HEK293T (cell line): ENCODE measurements around the gene USP24.

Experiments used
- CTCF ChIA-PET: fragments of 350-600 bp; formaldehyde crosslinking; extraction: SDS; loops from one replicate; lab custom pipeline; 2021; ENCODE audit warnings: antibody characterized with exemption, inconsistent platforms; lab: Yijun Ruan, JAX
- POLR2A ChIA-PET: fragments of 350-600 bp; formaldehyde crosslinking; extraction: SDS; loops from one replicate; lab custom pipeline; 2020; ENCODE audit warnings: antibody characterized with exemption, inconsistent platforms; lab: Yijun Ruan, JAX
- DNase-seq: peaks from one replicate; pipeline ENCODE4 v3.0.0; 2012; ENCODE audit warnings: mixed read lengths; ENCODE audit errors: extremely low spot score
- ARNT ChIP-seq: fragments of 450-650 bp; IDR thresholded peaks from 2 replicates; pipeline ENCODE4 v1.6.1; 2017; ENCODE audit warnings: mild to moderate bottlenecking
- BHLHE40 ChIP-seq: fragments of 450-650 bp; IDR thresholded peaks from 2 replicates; pipeline ENCODE4 v1.6.1; 2016; ENCODE audit warnings: mild to moderate bottlenecking, moderate library complexity, borderline replicate concordance
- CTBP1 ChIP-seq: fragments of 450-650 bp; IDR thresholded peaks from 2 replicates; pipeline ENCODE4 v1.6.1; 2016; ENCODE audit warnings: borderline replicate concordance
- ELF4 ChIP-seq: fragments of 450-650 bp; IDR thresholded peaks from 2 replicates; pipeline ENCODE4 v1.6.1; 2017; ENCODE audit warnings: antibody characterized with exemption
- FOXA1 ChIP-seq: fragments of 450-650 bp; IDR thresholded peaks from 2 replicates; pipeline ENCODE4 v1.6.1; 2016; ENCODE audit warnings: mild to moderate bottlenecking
- FOXK2 ChIP-seq: fragments of 450-650 bp; IDR thresholded peaks from 2 replicates; pipeline ENCODE4 v1.6.1; 2016; ENCODE audit warnings: mild to moderate bottlenecking
- FOXM1 ChIP-seq: fragments of 450-650 bp; IDR thresholded peaks from 2 replicates; pipeline ENCODE4 v1.6.1; 2017; ENCODE audit warnings: mild to moderate bottlenecking, borderline replicate concordance
- HDGF ChIP-seq: fragments of 450-650 bp; IDR thresholded peaks from 2 replicates; pipeline ENCODE4 v1.6.1; 2017; ENCODE audit warnings: antibody characterized with exemption, borderline replicate concordance
- L3MBTL2 ChIP-seq: fragments of 450-650 bp; conservative IDR thresholded peaks from 2 replicates; pipeline ENCODE4 v1.6.1; 2016; ENCODE audit warnings: mild to moderate bottlenecking
- LEF1 ChIP-seq: fragments of 450-650 bp; IDR thresholded peaks from 2 replicates; pipeline ENCODE4 v1.6.1; 2017; ENCODE audit warnings: mild to moderate bottlenecking, borderline replicate concordance
- NFRKB ChIP-seq: fragments of 450-650 bp; IDR thresholded peaks from 2 replicates; pipeline ENCODE4 v1.6.1; 2016; ENCODE audit warnings: mild to moderate bottlenecking, moderate library complexity
- SP1 ChIP-seq: fragments of 450-650 bp; IDR thresholded peaks from 2 replicates; pipeline ENCODE4 v1.6.1; 2017
- SUZ12 ChIP-seq: fragments of 450-650 bp; IDR thresholded peaks from 2 replicates; pipeline ENCODE4 v1.6.1; 2016; ENCODE audit warnings: mild to moderate bottlenecking
- TARDBP ChIP-seq: fragments of 450-650 bp; IDR thresholded peaks from 2 replicates; pipeline ENCODE4 v1.6.1; 2016
- ZNF384 ChIP-seq: fragments of 450-650 bp; IDR thresholded peaks from 2 replicates; pipeline ENCODE4 v1.6.1; 2016
- TF ChIP-seq, protein P1 (sequence below): fragments of 450-650 bp; IDR thresholded peaks from 2 replicates; pipeline ENCODE4 v1.6.1; 2016

Gene USP24

DNA sequence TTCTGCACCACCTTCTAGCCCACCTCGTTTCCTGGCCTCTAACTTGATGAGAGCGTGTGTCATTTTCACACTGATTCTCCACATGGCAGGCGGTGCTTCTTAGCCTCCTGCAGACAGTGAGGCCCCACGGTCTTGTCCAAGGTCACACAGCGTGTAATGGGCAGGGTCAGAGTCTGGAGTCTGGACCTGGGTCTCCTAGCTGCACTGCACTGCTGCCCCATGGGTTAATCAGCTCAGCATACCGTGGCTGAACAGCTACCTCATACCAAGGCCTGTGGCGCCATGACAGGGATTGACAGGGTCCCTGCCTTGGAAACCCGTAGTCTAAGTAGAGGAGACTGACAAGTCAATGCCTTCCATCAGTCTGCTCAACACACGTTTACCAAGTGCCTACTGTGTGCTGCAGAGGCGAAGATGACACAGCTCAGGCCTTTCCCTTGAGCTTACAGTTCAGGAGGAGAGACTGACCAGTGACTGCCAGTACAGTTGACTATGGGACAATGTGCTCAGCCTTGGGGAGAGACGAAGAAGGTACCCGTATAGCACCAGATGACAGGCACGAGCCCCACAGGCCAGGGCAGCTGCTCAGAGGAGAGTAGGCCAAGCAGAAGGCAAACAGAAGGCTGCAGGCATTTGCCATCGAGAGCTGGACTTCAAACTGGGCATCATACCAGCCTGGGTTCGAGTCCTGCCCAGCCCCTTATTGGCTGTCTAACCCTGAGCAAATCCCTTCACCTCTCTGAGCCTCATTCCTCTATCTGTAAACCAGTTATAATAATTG is 170.4 kb downstream of the USP24 start:
- ChIA-PET CTCF (no interaction called here), POLR2A (no interaction called here)
- DNase-seq, result no peak
- TF ChIP-seq BHLHE40, result no peak
- no peak for TF ChIP-seq SUZ12
- TF ChIP-seq, protein P1, sequence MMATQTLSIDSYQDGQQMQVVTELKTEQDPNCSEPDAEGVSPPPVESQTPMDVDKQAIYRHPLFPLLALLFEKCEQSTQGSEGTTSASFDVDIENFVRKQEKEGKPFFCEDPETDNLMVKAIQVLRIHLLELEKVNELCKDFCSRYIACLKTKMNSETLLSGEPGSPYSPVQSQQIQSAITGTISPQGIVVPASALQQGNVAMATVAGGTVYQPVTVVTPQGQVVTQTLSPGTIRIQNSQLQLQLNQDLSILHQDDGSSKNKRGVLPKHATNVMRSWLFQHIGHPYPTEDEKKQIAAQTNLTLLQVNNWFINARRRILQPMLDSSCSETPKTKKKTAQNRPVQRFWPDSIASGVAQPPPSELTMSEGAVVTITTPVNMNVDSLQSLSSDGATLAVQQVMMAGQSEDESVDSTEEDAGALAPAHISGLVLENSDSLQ, result no peak
- TF ChIP-seq ARNT, result no peak
- TF ChIP-seq SP1, result no peak

DNA sequence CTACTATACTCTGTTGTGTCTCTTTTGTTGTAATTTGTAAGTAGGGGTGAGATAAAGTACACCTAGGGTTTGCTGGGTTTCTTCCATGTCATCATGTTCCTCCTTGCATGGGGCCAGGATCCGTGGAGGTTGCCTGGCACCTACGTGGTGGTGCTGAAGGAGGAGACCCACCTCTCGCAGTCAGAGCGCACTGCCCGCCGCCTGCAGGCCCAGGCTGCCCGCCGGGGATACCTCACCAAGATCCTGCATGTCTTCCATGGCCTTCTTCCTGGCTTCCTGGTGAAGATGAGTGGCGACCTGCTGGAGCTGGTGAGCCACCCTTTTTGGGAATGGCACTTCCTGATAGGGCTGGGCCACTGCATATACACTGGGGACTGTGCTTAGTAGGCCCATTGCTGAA is 171.4 kb downstream of the USP24 start:
- no peak for DNase-seq
- POLR2A ChIA-PET, result no interaction called here
- CTCF ChIA-PET, result no interaction called here
- TF ChIP-seq L3MBTL2 (no peak), ARNT (no peak)

DNA sequence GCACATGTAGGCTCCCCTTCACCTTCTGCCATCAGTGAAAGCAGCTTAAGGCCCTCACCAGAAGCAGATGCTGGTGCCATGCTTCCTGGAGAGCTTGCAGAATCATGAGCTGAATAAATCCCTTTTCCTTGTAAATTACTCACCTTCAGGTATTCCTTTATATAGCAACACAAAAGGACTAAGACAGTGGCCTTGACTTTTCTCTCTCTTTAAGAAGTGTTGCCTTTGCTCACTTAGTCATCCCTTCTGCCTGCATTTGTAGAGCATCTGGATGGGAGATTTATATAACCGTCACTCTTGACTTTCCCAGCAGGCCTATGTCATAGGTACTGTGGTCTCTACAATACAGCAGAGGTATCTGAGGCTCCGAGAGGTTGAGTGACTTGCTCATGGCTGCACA is 172.2 kb downstream of the USP24 start:
- CTCF ChIA-PET, result no interaction called here

DNA sequence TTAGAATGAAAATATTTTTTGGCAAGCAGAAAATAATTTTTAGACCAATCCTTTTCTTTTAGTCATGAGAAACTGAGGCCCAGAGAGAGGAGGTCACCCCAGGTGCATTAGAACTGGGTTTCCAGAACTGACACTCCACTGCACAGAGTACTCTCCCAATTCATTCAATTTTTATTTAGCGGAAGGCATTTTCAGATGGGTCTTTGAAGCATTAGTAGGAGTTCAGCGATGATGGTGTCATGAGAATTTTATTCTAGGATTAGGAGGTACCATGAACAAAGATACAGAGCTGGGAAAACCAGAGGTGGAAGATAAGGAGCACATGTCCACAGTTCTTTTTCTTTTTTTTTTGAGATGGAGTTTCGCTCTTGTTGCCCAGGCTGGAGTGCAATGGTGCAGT is 173.6 kb downstream of the USP24 start:
- DNase-seq, result no peak
- ChIA-PET CTCF (no interaction called here), POLR2A (no interaction called here)
- TF ChIP-seq ZNF384 (no peak), FOXM1 (no peak), LEF1 (no peak), SUZ12 (no peak)

More for the DNA sequence above, 172.2 kb downstream of the USP24 start:
- POLR2A ChIA-PET, result no interaction called here
- TF ChIP-seq NFRKB (no peak), BHLHE40 (no peak)
- DNase-seq, result no peak

DNA sequence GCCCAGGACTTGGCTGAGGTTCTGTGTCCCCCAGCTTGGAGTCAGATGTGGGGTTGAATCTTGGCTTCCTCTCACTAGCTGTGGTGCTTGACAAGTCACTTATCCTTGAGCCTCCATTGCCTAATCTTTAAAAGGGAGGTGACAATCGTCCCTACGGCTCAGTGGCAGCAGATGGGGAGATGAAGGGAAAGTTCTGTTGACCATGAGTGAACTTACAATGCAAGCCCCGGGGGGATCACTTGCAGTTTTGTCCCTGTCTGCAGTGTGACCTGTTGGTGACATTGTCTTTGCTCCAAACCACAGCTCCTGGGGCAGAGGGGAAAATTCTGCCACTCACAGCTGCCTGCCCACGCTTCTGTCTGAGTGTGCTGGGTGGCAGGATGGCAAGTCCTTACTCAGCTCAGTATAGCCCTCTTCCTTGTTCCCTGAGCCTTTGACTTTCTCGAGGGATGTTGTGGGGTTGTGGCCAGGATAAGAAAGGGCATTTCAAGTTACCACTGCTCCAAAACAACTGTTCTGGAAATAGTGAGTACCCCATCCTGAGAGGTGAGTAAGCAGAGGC is 174.2 kb downstream of the USP24 start:
- ChIA-PET POLR2A (no interaction called here), CTCF (no interaction called here)
- no peak for DNase-seq
- no peak for TF ChIP-seq BHLHE40

DNA sequence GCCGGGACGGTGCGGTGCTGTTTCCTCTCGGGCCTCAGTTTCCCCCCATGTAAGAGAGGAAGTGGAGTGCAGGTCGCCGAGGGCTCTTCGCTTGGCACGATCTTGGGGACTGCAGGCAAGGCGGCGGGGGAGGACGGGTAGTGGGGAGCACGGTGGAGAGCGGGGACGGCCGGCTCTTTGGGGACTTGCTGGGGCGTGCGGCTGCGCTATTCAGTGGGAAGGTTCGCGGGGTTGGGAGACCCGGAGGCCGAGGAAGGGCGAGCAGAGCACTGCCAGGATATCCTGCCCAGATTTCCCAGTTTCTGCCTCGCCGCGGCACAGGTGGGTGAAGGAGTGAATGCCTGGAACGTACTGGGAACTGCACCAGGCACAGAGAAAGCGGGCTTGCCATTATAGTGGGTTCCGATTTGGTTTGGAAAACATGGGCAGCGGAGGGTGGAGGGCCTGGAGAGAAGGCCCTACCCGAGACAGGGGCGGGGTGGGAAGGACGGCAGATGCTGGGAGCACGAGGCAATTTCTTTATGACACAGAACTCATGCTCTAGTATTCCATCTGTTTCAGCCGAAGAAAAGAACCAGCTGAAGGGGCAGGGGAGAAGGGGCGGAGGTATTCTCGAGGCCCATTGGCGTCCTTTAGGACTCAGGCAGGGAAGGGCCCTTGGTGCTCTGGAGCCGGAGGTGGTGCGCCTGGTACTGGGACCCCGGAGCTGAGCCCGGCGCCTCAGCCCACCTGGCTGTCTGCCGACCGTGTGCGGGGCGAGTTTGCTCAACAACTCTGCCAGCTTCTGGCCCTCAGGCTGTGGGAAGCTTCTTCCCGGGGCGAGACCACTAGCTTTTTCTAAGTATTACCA is 174.9 kb downstream of the USP24 start:
- TF ChIP-seq BHLHE40, result no peak
- TF ChIP-seq SP1, result no peak
- TF ChIP-seq FOXK2, result no peak
- TF ChIP-seq TARDBP, result no peak
- TF ChIP-seq CTBP1, result no peak
- TF ChIP-seq LEF1, result no peak
- no peak for TF ChIP-seq HDGF
- TF ChIP-seq ELF4, result no peak
- DNase-seq, result no peak
- ChIA-PET POLR2A (no interaction called here), CTCF (interaction anchor here (0.6 kb wide), 1 partner anchor 241 kb away, joined by 3 read pairs; no protein-coding TSS in a partner anchor)

DNA sequence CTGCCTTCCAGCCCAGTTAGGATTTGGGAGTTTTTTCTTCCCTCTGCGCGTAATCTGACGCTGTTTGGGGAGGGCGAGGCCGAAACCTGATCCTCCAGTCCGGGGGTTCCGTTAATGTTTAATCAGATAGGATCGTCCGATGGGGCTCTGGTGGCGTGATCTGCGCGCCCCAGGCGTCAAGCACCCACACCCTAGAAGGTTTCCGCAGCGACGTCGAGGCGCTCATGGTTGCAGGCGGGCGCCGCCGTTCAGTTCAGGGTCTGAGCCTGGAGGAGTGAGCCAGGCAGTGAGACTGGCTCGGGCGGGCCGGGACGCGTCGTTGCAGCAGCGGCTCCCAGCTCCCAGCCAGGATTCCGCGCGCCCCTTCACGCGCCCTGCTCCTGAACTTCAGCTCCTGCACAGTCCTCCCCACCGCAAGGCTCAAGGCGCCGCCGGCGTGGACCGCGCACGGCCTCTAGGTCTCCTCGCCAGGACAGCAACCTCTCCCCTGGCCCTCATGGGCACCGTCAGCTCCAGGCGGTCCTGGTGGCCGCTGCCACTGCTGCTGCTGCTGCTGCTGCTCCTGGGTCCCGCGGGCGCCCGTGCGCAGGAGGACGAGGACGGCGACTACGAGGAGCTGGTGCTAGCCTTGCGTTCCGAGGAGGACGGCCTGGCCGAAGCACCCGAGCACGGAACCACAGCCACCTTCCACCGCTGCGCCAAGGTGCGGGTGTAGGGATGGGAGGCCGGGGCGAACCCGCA is 175.7 kb downstream of the USP24 start, which contains the start of gene PCSK9:
Gene PCSK9 (plus strand): TSS at position 207 of the 741 bp plus-strand sequence. CDS start 290 bp downstream, at position 497.
- no peak for TF ChIP-seq NFRKB
- no peak for TF ChIP-seq TARDBP
- no peak for TF ChIP-seq SUZ12
- no peak for TF ChIP-seq ELF4
- TF ChIP-seq ZNF384, result no peak
- no peak for TF ChIP-seq L3MBTL2
- TF ChIP-seq FOXM1, result no peak
- TF ChIP-seq LEF1, result no peak
- TF ChIP-seq FOXK2, result no peak
- no peak for TF ChIP-seq FOXA1
- no peak for TF ChIP-seq SP1
- no peak for TF ChIP-seq ARNT
- TF ChIP-seq CTBP1, result no peak
- TF ChIP-seq, protein P1, result no peak
- TF ChIP-seq HDGF, result no peak
- no peak for TF ChIP-seq BHLHE40
- CTCF ChIA-PET, result interaction anchor here (0.6 kb wide), 1 partner anchor 242 kb away, joined by 3 read pairs; no protein-coding TSS in a partner anchor
- no peak for DNase-seq
- POLR2A ChIA-PET, result no interaction called here
